Mucosa of rectum (tissue), 2 donors: Measurements from ENCODE around the gene RPL3.
"Not testable (repeated sequence)": the region's sequence is repeated elsewhere in the genome, so short reads cannot be mapped to it uniquely, and the experiment has no call there.

Experiments
- H3K27ac ChIP-seq, 2 donors: one replicate each; pipeline ENCODE4 v1.7.0; 2013; ENCODE audit warnings: inconsistent platforms in 2 of 2, low read depth in 2 of 2, low read length in 2 of 2
- H3K27me3 ChIP-seq, 2 donors: one replicate each; pipeline ENCODE4 v1.7.0; 2013; ENCODE audit warnings: low read length in 2 of 2; ENCODE audit not compliant: control insufficient read depth in 2 of 2, insufficient read depth in 2 of 2
- H3K36me3 ChIP-seq, 2 donors: one replicate each; pipeline ENCODE4 v1.7.0; 2013; ENCODE audit warnings: low read length in 2 of 2; ENCODE audit not compliant: control insufficient read depth in 2 of 2, insufficient read depth in 2 of 2
- H3K4me1 ChIP-seq, 2 donors: one replicate each; pipeline ENCODE4 v1.7.0; 2013; ENCODE audit warnings: low read length in 2 of 2, mild to moderate bottlenecking in 1 of 2; ENCODE audit not compliant: control insufficient read depth in 2 of 2, insufficient read depth in 2 of 2
- H3K4me3 ChIP-seq, 2 donors: one replicate each; pipeline ENCODE4 v1.7.0; 2013; ENCODE audit warnings: low read length in 2 of 2
- H3K9ac ChIP-seq, 2 donors: one replicate each; pipeline ENCODE4 v1.7.0; 2013; ENCODE audit warnings: low read length in 2 of 2, low read depth in 1 of 2, mild to moderate bottlenecking in 1 of 2
- H3K9me3 ChIP-seq, 2 donors: one replicate each; pipeline ENCODE4 v1.7.0; 2013; ENCODE audit warnings: low read length in 2 of 2; ENCODE audit not compliant: control insufficient read depth in 2 of 2
- donor health status: healthy.
- donor health status: Normal muscosa, but diverticular disease.

RPL3 gene

GRCh38 chr22:39360674-39361413 is 41.4 kb upstream of the RPL3 start:
- no peak overlapping the region for H3K27ac ChIP-seq
- H3K36me3 ChIP-seq = no peaks in the 10 kb centered on the region
- H3K9ac ChIP-seq = no peak overlapping the region
- H3K27me3 ChIP-seq = no peaks in the 10 kb centered on the region
- no peaks in the 10 kb centered on the region for H3K9me3 ChIP-seq
- no peak overlapping the region for H3K4me3 ChIP-seq
- peaks cover 0 to 4% of the 10 kb centered on the region in 2 donors for H3K4me1 ChIP-seq

DNA sequence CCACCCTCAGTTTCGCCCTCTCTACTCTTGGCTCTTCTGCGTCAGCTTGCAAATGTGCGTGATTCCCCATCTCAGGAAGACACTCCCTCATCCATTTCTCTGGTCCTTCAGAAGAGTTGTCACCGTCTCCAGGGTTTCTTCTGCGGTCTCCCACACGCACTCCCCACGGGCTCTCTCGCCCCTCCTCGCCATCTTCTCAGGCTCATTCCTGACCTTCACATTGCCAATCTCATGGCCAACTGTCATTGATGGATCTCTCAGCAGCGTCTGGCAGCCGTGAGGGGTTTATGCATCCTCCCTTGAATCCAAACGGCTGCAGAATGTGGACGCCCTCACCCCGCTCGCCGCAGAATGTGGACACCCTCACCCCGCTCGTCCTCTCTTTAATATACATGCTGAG is 40.8 kb upstream of the RPL3 start:
- Histone ChIP-seq H3K9me3 (no peaks in the 10 kb centered on the region), H3K27ac (no peak overlapping the region), H3K4me1 (peaks cover 0 to 4% of the 10 kb centered on the region in 2 donors), H3K4me3 (no peak overlapping the region), H3K27me3 (no peaks in the 10 kb centered on the region), H3K9ac (no peak overlapping the region), H3K36me3 (no peaks in the 10 kb centered on the region)

DNA sequence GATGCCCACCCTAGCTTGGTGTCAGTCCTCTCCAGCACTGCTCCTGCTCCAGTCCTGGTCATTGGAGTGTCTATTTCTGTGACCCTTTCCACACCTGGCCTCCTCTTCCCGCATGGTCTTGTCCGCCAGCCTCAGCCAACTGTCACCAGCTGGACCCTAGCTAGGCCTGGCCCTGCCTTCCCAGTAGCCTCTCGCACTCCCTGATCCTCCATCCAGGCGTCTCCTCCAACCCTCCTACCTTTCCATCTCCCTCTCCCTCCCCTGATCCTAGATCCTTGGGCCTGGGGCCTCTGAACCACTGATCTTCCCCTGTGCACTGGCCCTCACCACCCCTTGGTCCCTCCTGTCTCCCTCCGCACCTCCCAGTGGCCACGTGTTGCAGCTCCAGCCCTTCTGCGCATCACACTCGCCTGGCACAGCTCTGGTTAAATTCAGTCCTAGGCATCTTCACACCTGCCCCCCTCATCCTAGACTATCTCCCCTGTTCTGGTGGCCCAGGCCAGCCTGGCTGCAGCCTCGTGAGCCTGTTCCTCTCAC is 40.3 kb upstream of the RPL3 start:
- Histone ChIP-seq H3K27ac (no peak overlapping the region), H3K9me3 (no peaks in the 10 kb centered on the region), H3K27me3 (no peaks in the 10 kb centered on the region), H3K9ac (no peak overlapping the region), H3K4me1 (peaks cover 0 to 4% of the 10 kb centered on the region in 2 donors), H3K36me3 (no peaks in the 10 kb centered on the region), H3K4me3 (no peak overlapping the region)

- H3K36me3 ChIP-seq, H3K9ac ChIP-seq, H3K27me3 ChIP-seq, H3K9me3 ChIP-seq, H3K4me1 ChIP-seq, H3K27ac ChIP-seq, H3K4me3 ChIP-seq: not testable (repeated sequence)
Measured at GRCh38 chr22:39358197-39358596, 38.8 kb upstream of the RPL3 start.

DNA sequence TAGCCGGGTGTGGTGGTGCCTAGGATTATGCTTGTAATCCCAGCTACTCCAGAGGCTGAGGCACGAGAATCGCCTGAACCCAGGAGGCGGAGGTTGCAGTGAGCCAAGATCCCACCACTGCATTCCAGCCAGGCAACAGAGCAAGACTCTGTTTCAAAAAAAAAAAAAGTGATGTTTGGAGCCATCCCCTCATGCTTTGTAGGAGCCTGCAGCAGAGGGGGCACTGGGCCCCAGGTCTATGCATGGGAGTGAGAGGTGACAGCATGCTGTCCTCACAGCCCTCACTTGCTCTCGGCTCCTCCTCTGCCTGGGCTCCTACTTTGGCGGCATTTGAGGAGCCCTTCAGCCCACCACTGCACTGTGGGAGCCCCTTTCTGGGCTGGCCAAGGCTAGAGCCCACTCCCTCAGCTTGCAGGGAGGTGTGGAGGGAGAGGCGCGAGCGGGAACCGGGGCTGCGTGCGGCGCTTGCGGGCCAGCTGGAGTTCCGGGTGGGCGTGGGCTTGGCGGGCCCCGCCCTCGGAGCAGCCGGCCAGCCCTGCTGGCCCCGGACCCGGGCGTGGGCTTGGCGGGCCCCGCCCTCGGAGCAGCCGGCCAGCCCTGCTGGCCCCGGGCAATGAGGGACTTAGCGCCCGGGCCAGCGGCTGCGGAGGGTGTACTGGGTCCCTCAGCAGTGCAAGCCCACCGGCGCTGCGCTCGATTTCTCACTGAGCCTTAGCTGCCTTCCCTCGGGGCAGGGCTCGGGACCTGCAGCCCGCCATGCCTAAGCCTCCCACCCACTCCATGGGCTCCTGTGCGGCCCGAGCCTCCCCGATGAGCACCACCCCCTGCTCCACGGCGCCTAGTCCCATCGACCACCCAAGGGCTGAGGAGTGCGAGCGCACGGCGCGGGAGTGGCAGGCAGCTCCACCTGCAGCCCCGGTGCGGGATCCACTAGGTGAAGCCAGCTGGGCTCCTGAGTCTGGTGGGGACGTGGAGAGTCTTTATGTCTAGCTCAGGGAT is 38.0 kb upstream of the RPL3 start:
- not testable (repeated sequence) for H3K9me3 ChIP-seq, H3K36me3 ChIP-seq, H3K4me3 ChIP-seq, H3K4me1 ChIP-seq, H3K9ac ChIP-seq, H3K27ac ChIP-seq, H3K27me3 ChIP-seq

- Histone ChIP-seq H3K4me1 (no peaks in the 10 kb centered on the region), H3K27ac (no peak overlapping the region), H3K27me3 (peaks cover 0 to 5% of the 10 kb centered on the region in 2 donors), H3K9me3 (no peaks in the 10 kb centered on the region), H3K9ac (no peak overlapping the region), H3K4me3 (no peak overlapping the region), H3K36me3 (no peaks in the 10 kb centered on the region)
Measured at GRCh38 chr22:39356464-39356863, 37.0 kb upstream of the RPL3 start.

DNA sequence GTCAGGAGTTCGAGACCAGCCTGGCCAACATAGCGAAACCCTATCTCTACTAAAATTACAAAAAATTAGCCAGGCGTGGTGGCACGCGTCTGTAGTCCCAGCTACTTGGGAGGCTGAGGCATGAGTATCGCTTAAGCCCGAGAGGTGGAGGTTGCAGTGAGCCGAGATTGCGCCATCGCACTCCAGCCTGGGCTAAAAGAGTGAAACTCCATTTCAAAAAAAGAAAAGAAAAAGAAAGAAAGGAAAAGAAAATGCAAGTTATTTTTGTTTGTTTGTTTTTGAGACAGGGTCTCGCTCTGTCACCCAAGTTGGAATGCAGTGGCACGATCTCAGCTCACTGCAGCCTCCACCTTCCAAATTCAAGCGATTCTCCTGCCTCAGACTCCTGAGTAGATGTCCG is 36.4 kb upstream of the RPL3 start:
- H3K4me1 ChIP-seq, H3K9me3 ChIP-seq, H3K27ac ChIP-seq: not testable (repeated sequence)

GRCh38 chr22:39355080-39355479 is 35.7 kb upstream of the RPL3 start:
- no peak overlapping the region for H3K4me3 ChIP-seq
- H3K36me3 ChIP-seq = no peaks in the 10 kb centered on the region
- no peak overlapping the region for H3K9ac ChIP-seq
- H3K4me1 ChIP-seq = no peaks in the 10 kb centered on the region
- peaks cover 5 to 10% of the 10 kb centered on the region in 2 donors for H3K27me3 ChIP-seq
- H3K9me3 ChIP-seq = no peaks in the 10 kb centered on the region
- no peak overlapping the region for H3K27ac ChIP-seq

More for the DNA sequence above, 36.4 kb upstream of the RPL3 start:
- H3K36me3 ChIP-seq, H3K4me3 ChIP-seq, H3K9ac ChIP-seq, H3K27me3 ChIP-seq: not testable (repeated sequence)

DNA sequence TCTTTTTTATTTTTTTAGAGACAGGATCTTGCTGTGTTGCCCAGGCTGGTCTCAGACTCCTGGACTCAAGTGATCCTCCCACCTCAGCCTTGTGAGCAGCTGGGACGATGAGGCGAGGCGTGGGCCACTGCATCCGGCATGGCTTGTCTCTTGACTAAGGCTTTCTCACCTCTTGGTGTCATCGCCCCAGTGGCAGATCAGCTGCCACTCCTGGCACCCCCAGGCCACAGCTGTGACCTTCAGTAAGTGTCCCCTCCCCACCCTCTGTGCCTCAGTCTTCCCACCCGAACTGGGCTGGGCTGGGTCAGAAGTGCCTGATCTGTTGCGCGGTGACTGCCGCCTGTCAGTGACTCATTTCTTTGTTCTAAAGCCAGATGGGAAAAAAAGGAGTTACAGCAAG is 33.9 kb upstream of the RPL3 start:
- Histone ChIP-seq H3K36me3 (no peaks in the 10 kb centered on the region), H3K9ac (no peak overlapping the region), H3K4me3 (no peak overlapping the region), H3K9me3 (no peaks in the 10 kb centered on the region), H3K4me1 (no peaks in the 10 kb centered on the region), H3K27ac (no peak overlapping the region), H3K27me3 (peaks cover 10 to 12% of the 10 kb centered on the region in 2 donors)

DNA sequence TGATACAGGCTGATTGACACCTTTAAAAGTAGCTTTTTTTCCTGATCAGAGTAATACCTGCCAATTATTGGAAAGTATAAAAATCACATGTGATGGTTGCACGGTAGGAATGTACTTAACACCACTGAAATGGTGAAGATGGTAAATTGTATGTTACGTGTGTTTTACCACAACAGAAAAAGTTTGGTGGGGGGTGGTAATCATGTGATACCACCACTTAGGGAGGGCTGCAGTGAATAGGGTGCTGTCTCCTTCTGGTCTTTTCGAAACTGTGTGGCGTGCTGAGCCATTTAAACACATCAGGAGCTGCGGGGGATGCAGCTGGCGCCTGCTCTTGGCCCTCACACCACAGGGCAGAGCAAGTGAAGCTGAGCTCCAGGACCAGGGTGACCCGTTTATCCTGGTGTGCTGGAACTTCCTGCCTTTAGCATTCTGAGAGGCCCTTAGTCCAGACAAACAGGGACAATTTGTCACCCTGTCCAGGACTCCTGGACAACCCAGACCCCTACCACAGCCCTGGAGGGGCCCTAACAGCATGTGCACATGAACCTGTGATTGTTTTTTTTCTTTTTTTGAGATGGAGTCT is 33.0 kb upstream of the RPL3 start:
- Histone ChIP-seq H3K4me1 (no peaks in the 10 kb centered on the region), H3K9me3 (no peaks in the 10 kb centered on the region), H3K4me3 (no peak overlapping the region), H3K9ac (no peak overlapping the region), H3K27ac (no peak overlapping the region), H3K36me3 (no peaks in the 10 kb centered on the region), H3K27me3 (peaks cover 10 to 12% of the 10 kb centered on the region in 2 donors)
